HG02840 (cell line): ENCODE results near the gene SCAPER.
"Not testable (repeated sequence)": the region's sequence is repeated elsewhere in the genome, so short reads cannot be mapped to it uniquely, and the experiment has no call there.

Experiments used
- ATAC-seq: cut with Tn5 transposase; IDR thresholded peaks from one replicate; pipeline ENCODE4 v1.9.1; 2021; ENCODE audit warnings: mild to moderate bottlenecking, moderate library complexity, moderate number of reproducible peaks; ENCODE audit not compliant: unreplicated experiment, low FRiP score

The SCAPER gene

DNA sequence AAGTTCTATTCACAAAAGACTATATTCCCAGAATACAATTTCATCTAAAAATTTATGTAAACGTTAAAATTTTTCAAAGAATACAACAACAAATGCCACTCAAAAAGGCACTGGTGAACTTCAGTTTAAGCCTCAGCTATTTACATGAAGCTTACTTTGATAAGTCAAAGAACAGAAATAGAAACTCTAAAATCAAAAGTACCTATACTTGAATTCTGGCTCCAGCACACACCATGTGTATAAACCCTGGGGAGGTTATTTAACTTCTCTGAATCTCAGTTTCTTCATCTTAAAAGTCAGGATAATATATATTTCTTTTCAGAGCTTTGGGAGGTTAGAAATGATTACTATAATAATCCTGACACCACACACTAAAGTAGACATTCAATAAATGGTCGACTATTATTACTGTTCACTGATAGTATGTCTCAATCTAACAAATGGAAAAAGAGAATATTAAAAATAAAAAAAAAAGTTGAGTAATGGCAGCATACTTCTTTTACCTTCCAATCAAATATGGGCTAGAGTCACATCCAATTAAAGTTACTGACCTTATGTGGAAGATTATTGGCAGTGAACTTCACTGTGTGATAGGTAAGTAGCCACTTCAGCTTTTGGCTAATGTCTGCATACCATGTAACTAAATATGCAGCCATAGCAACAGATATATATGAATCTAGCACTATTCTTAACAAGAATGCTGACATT, 320.1 kb downstream of the SCAPER start:
- no peak for ATAC-seq

DNA sequence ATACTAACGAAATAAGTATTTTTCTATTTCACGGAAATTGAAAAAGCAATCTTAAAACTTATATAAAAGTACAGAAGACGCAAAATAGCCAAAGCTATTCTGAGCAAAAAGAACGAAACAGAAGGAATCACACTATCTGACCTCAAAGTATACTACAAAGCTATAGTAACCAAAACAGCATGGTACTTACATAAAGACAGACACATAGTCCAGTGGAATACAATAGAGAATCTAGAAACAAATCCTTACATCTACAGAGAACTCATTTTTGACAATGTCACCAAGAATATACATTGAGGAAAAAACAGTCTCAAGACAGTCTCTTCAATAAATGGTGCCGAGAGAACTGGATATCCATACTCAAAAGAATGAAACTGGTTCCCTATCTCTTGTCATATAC, 322.6 kb downstream of the SCAPER start:
- no peak for ATAC-seq

DNA sequence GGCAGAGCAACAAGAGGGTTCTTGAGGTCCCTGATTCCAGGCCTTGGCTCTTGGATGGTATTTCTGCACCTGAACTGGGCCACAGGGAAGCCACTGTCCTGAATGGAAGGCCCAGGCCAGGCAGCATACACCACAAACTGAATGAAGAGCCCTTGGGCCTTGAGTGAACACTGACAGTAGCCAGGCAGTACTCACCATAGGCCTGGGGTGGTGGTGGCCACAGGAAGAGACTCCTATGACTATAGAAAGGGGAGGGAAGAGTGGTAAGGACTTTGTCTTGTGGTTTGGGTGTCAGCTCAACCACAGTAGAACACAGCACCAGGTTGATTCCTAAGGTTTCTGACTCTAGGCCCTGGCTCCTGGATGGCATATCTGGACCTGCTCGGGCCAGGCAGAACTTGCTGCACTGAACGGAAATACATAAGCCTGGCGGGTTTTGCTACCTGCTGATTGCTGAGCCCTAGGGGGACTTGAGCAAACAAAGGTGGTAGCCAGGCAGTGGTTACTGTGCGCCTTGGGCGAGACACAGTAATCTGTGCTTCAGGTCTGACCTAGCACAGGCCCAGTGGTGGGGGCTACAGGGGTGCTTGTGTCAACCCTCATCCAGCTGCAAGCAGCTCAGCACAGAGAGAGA, 327.1 kb downstream of the SCAPER start:
- ATAC-seq: no peak

DNA sequence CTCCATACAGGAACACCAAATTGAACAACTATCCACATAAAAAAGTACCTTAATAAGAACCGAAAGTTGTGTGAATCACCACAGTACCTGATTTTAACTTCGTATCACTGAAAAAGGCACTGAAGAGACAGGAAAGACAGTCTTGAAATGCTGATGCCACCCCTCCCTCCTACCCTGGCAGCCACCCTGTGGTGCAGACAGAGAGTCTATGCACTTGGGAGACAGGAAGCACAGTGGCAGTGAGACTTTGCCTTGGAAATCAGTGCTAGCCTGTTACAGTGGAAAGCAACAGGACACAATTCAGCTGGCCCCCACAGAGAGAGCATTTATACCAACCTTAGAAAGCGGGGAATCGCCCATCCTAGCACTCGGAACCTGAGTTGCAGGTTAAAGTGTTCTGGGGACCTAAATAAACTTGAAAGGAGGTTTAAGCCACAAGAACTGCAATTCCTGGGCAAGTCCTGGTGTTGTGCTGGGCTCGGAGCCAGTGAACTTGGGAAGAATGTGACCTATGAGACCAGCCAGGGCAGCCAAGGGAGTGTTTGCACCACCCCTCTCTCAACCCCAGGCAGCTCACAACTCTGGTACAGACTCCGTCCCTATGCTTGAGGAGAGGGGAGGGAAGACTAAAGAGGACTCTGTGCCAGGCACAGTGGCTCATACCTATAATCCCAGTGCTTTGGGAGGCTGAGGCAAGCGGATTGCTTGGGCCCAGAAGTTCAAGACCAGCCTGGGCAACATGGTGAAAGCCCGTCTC, 328.4 kb downstream of the SCAPER start:
- ATAC-seq: no peak

DNA sequence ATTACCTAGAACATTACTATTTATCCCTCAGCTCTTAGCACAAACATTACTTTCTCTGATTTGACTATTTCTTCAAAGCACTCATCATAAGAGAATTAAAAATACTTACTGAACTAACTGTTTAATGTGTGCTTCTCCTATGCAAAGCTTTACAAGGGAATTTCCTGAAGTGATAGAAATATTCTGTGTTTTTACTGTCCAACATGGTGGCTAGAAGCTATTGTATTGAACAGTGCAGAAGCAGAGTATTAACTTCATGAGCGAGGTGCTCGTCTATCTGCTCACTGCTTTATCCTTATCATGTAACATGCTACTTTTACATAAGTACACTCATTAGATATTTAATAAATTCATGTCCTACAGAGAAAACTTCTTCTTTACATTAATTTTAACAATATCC, 329.5 kb downstream of the SCAPER start:
- peak; percentile 19 for ATAC-seq

DNA sequence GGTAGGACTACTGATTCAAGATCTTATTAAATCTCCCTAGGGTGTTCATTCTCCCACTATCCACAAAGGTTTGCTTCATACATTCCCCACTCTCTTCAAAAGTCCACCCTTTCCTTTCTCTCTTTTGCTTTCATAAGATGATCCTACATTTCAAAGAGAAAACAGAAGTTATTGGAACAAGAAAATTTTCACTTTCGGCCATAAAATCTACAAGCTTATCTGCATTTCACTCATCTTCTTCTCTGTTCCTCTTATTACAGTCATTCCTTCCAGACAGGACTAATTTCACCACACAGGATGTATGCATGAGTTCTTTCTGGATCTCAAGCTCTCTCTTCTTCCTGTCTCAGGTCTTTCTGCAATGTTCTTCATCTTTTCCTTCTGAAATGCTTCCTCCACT, 329.9 kb downstream of the SCAPER start:
- peak; percentile 86 for ATAC-seq

DNA sequence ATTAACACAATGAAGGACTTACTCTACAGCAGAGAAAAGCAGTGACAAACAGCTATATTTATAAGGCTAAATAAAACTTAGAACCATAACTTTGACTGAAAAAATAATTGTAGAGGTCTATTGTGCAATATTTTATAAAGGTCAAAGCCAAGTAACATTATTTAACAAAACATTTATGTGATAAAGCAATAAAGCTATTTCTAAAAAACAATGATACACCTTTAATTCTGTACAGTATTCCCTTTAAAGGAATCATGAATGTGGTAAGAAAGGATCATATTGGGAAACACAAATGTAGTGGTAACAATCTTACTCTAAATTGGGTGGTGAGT, 332.2 kb downstream of the SCAPER start:
- ATAC-seq: no peak

DNA sequence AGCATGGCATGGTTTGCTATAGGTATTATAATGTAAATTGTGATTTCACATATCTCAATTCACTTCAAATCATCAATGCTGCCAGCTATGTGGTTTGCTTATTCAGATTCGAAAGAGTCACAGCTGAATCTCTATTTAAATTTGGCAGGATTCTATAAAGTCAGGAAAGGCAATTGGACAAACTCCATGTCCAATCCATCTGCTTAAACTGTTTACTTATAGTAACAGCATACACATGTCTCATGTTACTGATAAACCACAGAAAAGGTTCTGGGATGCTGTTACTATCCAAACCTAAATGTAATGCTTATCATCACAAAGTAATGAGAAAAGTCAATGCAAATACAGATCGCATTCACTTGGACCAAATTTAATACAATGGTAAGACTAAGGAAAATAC, 338.9 kb downstream of the SCAPER start:
- no peak for ATAC-seq

DNA sequence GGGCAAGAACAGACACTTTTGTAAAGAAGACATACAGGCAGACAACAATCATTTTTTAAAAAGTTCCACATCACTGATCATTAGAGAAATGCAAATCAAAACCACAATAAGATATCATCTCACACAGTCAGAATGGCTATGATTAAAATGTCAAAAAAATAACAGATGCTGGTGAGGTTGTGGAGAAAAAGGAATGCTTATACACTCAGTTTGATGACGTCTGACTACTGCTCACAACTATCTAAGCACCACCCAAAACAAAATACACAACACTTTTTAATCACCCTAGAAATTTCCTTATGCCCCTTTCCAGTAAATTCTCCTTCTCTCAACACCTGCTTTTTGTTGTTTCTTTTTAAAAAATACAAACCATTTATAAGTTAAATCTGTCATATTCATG, 339.8 kb downstream of the SCAPER start:
- no peak for ATAC-seq

DNA sequence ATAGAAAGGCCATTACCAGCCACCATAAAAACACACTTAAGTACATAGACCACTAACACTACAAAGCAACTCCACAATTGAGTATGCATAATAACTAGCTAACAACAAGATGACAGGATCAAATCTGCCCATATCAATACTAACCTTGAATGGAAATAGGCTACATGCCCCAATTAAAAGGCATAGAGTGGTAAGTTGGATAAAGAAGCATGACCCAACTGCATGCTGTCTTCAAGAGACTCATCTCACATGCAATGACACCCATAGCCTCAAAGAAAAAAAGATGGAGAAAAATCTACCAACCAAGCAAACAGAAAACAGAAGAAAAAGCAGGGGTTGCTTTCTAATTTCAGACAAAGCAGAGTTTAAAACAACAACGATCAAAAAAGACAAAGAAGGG, 349.9 kb downstream of the SCAPER start:
- no peak for ATAC-seq

DNA sequence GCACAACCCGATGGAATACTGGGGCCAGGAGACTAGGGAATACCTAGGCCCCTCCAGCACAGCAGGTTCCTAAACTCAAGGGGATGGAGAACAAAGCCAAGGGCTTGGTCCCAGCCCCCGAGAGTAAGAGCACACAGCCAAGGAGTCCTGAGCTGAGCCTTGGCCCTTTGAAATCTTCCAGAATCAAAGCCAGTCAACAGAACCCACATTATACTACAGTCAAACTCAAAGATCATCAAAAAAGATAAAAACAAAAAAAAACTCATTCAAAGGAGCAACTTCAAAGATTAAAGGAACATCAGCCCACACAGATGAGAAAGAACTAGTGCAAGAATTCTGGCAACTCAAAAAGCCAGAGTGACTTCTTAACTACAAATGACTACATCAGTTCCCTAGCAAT, 351.6 kb downstream of the SCAPER start:
- no peak for ATAC-seq

DNA sequence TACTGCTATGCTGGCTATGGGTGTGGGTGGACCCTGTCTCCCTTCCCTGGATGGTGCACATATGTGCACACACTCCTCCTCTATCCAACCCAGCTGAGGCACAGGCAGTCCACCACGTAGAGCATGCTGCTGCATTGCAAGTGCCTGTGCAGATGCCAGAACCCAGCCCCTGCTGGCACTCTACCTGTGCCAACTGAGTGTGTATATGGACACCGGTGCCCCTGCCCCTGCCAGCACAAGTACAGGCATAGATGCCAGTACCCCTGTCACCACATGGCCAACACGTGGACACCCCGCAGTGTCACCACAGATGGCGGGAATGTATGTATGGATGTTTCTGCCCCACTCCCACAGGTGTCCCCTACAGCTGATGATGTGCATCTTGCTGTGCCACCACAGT, 352.0 kb downstream of the SCAPER start:
- no peak for ATAC-seq

DNA sequence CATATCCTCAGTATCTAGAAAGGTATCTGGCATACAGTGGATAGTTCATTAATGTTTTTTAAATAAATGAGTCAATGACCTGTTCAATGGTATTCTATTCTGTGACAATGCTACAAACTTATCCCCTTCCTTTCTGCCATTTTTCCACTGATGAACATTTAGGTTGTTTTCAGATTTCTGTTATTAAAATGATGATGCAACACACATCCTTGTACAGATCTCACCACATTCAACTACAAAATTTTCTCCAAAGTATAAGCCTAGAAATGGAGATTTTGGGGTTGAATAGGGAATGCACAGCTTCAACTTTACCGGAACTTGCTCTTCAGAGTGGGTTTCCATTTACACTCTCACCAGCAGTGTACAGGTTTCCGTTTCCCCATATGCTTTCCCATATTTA, 358.3 kb downstream of the SCAPER start:
- ATAC-seq: no peak

DNA sequence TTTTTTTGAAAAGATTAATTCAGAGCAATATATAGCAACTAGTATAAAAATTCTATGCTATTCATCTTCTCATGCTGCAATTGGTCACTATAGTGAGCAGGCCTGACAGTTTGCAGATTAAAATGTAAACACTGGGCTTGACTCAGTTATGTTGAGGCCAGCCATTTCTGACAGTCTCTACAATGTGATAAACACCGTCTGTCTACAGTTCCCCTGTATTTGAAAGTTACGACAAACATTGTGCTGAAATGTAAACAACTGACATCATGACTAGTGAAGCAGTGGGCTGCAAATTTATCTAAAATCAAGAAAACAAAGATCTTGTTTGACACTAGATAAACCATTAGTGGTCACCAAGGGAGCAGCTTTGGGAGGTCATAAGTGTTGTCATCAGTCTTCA, 371.1 kb downstream of the SCAPER start:
- no peak for ATAC-seq

DNA sequence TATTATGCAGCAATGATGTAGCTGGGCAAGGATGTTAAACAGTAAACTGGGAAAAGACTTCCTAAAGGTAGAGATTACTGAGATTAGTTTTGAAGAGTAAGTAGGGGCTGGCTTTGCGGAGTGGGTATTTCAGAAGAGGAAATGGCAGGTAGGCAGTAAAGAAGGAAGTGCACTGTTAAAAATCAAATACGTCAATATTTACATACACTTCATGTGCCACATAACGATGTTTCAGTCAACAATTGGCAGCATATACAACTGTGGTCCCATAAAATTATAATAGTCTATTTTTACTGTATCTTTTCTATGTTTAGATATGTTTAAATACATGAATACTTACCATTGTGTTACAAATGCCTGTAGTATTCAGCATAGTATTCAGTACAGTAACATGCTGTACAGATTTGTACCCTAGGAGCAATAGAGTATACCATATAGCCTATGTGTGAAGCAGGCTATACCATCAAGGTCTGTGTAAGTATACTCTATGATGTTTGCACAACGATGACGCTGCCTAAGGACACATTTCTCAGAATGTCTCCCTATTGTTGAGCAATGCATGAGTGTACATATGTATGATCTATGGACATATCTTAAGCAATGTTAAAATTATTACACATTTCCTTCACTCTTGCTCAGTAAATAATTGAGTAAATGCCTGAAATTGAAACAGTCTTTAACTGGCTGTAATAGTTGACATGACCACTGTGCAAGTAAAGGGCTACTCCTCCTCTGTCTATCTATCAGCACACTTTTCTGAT, 371.9 kb downstream of the SCAPER start:
- no peak for ATAC-seq

DNA sequence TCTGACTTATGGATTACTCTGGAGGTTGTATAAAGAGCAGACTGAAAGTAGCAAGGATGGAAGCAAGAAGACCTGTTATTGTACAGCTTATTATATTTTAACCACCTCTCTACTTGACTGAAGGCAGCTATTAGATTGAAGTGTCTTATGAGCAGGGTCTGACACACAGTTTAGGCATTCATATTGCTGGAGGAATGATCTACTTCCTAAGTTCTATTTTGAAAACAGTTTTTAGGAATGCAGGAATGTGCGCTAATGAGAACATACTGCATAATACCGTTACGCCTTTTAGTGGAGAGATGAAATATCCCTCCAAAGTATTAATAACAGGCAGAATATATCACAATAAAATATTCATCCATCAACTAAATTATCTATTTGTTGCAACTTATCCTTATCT, 375.2 kb downstream of the SCAPER start:
- ATAC-seq: no peak

DNA sequence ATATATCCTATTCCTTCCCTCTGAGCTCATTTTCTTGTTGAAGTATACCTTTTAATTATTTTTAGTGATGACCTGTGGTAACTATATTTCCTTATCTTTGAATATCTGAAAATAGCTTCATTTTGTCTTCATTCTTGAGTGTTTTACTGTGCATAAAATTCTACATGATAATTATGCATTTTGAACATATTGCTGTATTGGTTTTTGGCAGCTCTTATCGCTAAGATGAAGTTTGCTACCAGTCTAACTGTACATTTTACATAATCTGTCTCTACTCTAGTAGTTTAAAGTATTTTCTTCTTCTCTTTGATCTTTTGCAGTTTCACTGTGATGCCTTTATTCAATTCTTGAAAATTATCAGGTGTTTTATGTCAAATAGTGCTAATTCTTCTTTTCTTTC, 379.0 kb downstream of the SCAPER start:
- ATAC-seq: no peak

DNA sequence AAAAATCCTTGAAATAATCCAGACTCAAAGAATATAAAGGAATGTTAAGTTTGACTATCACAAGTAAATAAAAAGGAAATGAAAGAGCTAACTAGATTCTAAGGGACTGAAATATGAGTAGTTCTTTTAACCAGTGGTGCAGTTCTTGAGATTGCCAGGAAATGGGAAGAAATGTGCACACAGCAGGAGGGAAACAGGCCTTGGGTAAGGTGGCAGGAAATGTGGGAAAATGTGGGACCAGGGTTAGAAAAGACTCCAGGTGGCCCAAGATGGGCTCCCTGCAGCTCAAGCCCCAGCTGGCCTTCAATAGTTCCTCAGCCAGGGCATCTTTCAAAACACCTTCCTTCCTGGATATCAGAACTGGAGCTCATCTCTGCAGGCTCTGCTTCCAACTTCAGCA, 387.2 kb downstream of the SCAPER start:
- ATAC-seq: no peak

DNA sequence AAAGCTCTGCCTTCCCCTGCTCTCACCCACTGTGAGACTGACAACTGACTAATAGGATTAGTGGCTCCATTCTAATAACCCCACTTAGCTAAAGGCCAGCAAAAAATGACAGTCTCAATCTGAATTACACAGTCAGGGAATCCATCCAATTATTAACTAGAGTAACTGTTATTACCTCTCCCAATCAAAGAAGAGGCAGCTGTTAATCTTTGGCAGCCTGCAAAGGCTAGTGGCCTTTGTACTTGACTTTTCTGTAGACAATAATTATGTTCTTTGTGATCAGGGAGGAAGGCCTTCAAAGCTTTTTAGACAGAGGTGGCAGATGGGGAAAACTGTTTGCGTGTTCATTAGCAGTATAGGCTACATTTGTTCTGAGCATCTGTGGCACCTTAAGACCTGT, 390.9 kb downstream of the SCAPER start:
- no peak for ATAC-seq

DNA sequence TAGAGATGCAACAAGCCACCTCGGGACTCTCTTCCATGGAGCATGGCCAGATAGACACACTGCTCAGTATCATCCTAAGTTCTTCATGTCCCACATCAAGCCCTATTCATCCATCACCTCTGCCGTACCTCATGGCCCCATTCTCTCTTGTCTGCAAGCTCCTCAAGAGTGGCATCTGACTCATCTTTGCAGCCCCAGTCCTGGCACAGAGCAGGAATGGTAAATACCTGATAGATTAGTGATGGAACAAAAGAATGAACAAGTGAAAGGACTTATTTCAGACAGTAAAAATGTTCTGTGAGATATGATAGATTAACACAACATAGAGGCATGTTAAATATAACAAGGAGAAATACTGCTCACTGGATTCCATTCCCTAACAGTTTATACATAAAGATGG, 392.2 kb downstream of the SCAPER start:
- no peak for ATAC-seq

DNA sequence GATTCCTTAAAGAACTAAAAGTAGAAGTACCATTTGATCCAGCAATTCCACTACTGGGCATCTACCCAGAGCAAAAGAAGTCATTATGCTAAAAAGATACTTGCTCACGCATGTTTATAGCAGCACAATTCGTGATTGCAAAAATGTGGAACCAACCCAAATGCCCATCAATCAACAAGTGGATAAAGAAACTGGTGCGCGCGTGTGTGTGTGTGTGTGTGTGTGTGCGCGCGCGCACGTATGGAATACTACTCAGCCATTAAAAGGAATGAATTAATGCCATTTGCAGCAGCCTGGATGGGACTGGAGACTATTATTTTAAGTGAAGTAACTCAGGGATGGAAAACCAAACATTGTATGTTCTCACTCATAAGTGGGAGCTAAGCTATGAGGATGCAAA, 394.5 kb downstream of the SCAPER start:
- ATAC-seq: not testable (repeated sequence)
